H9 (cell line): ENCODE results near the gene KRTAP12-2. TPM values are rescaled to one million over a fixed set of nuclear protein-coding genes. Genes with fewer than 3 reads are reported as not detected.

Experiments used
- DNase-seq: peaks from one replicate; pipeline ENCODE4 v3.0.0-alpha.2; 2017
- H2AFZ ChIP-seq: one replicate; pipeline ENCODE4 v1.6.1; 2013; ENCODE audit warnings: mild to moderate bottlenecking, low read length, control low read depth, moderate library complexity
- H2AK5ac ChIP-seq: 2 replicates; pipeline ENCODE4 v1.6.1; 2013; ENCODE audit warnings: low read length, control low read depth, mixed read lengths; ENCODE audit not compliant: insufficient read length
- H2BK120ac ChIP-seq: one replicate; pipeline ENCODE4 v1.6.1; 2013; ENCODE audit warnings: low read depth, mild to moderate bottlenecking, low read length, control low read depth, inconsistent platforms; ENCODE audit not compliant: poor library complexity, severe bottlenecking
- H2BK12ac ChIP-seq: 2 replicates; pipeline ENCODE4 v1.6.1; 2013; ENCODE audit warnings: low read length, control low read depth, mixed read lengths, low read depth; ENCODE audit not compliant: insufficient read length
- H2BK15ac ChIP-seq: 2 replicates; pipeline ENCODE4 v1.6.1; 2013; ENCODE audit warnings: low read depth, low read length, control low read depth
- H2BK20ac ChIP-seq: one replicate; pipeline ENCODE4 v1.6.1; 2013; ENCODE audit warnings: low read depth, mild to moderate bottlenecking, low read length, control low read depth, inconsistent platforms; ENCODE audit not compliant: poor library complexity, severe bottlenecking
- H2BK5ac ChIP-seq: 2 replicates; pipeline ENCODE4 v1.6.1; 2013; ENCODE audit warnings: low read length, control low read depth, mixed read lengths; ENCODE audit not compliant: insufficient read length
- H3K14ac ChIP-seq: 2 replicates; pipeline ENCODE4 v1.6.1; 2013; ENCODE audit warnings: low read length, control low read depth; ENCODE audit not compliant: insufficient read depth
- H3K18ac ChIP-seq: 2 replicates; pipeline ENCODE4 v1.6.1; 2013; ENCODE audit warnings: low read depth, mild to moderate bottlenecking, mixed read lengths, low read length, control low read depth; ENCODE audit not compliant: insufficient read length
- H3K23ac ChIP-seq: 2 replicates; pipeline ENCODE4 v1.6.1; 2013; ENCODE audit warnings: low read length, control low read depth, mixed read lengths, low read depth; ENCODE audit not compliant: insufficient read length
- H3K23me2 ChIP-seq: 2 replicates; pipeline ENCODE4 v1.6.1; 2013; ENCODE audit warnings: low read depth, mild to moderate bottlenecking, mixed read lengths, low read length, control low read depth; ENCODE audit not compliant: insufficient read length, poor library complexity, severe bottlenecking
- H3K27ac ChIP-seq: 2 replicates; pipeline ENCODE4 v1.5.1; 2013; ENCODE audit warnings: low read length, control low read depth, mixed read lengths, low read depth; ENCODE audit not compliant: insufficient read length
- H3K27me3 ChIP-seq: 2 replicates; pipeline ENCODE4 v1.6.1; 2013; ENCODE audit warnings: low read length, control low read depth, inconsistent platforms; ENCODE audit not compliant: insufficient read depth
- H3K4ac ChIP-seq: 2 replicates; pipeline ENCODE4 v1.6.1; 2013; ENCODE audit warnings: low read depth, mild to moderate bottlenecking, control low read depth, inconsistent platforms, low read length, moderate library complexity
- H3K4me1 ChIP-seq: 2 replicates; pipeline ENCODE4 v1.6.1; 2013; ENCODE audit warnings: low read length, control low read depth, inconsistent platforms; ENCODE audit not compliant: insufficient read depth
- H3K4me2 ChIP-seq: 2 replicates; pipeline ENCODE4 v1.6.1; 2013; ENCODE audit warnings: low read length, control low read depth, mixed read lengths; ENCODE audit not compliant: insufficient read length, insufficient read depth
- H3K56ac ChIP-seq: 2 replicates; pipeline ENCODE4 v1.6.1; 2013; ENCODE audit warnings: low read depth, mild to moderate bottlenecking, mixed read lengths, low read length, control low read depth; ENCODE audit not compliant: insufficient read length
- H3K79me1 ChIP-seq: 2 replicates; pipeline ENCODE4 v1.6.1; 2013; ENCODE audit warnings: low read depth, mild to moderate bottlenecking, moderate library complexity, low read length, control low read depth, inconsistent platforms; ENCODE audit not compliant: insufficient read depth, poor library complexity, severe bottlenecking
- H3K79me2 ChIP-seq: 2 replicates; pipeline ENCODE4 v1.6.1; 2013; ENCODE audit warnings: low read length, control low read depth, inconsistent platforms; ENCODE audit not compliant: insufficient read depth
- H3K9ac ChIP-seq: 2 replicates; pipeline ENCODE4 v1.6.1; 2013; ENCODE audit warnings: low read length, control low read depth, mixed read lengths; ENCODE audit not compliant: insufficient read length; ENCODE audit errors: extremely low read depth
- H3K9me3 ChIP-seq: one replicate; pipeline ENCODE4 v1.6.1; 2013; ENCODE audit warnings: low read depth, low read length, inconsistent platforms; ENCODE audit not compliant: control insufficient read depth
- H3T11ph ChIP-seq: one replicate; pipeline ENCODE4 v1.6.1; 2013; ENCODE audit warnings: mild to moderate bottlenecking, low read length, control low read depth, inconsistent platforms
- H4K20me1 ChIP-seq: one replicate; pipeline ENCODE4 v1.6.1; 2013; ENCODE audit not compliant: control insufficient read depth, insufficient read length, insufficient read depth
- H4K5ac ChIP-seq: 2 replicates; pipeline ENCODE4 v1.6.1; 2013; ENCODE audit warnings: low read depth, mild to moderate bottlenecking, mixed read lengths, low read length, control low read depth; ENCODE audit not compliant: insufficient read length
- H4K8ac ChIP-seq: replicated peaks from 2 replicates; pipeline ENCODE4 v1.6.1; 2013; ENCODE audit warnings: low read length, control low read depth, mixed read lengths, low read depth; ENCODE audit not compliant: insufficient read length
- H4K91ac ChIP-seq: 2 replicates; pipeline ENCODE4 v1.6.1; 2013; ENCODE audit warnings: low read depth, mild to moderate bottlenecking, moderate library complexity, mixed read lengths, low read length, control low read depth; ENCODE audit not compliant: insufficient read length
- H3K27ac Mint-ChIP-seq, 3 experiments: 2 replicates in 2 of 3; 3 replicates in 1 of 3; pipeline ENCODE4 v1.8.0; 2020 to 2021; ENCODE audit warnings: mixed read lengths in 3 of 3, mild to moderate bottlenecking in 1 of 3, moderate library complexity in 1 of 3
- H3K27me3 Mint-ChIP-seq: 2 replicates; pipeline ENCODE4 v1.8.0; 2021; ENCODE audit warnings: low read depth, mild to moderate bottlenecking, moderate library complexity, mixed read lengths
- H3K36me3 Mint-ChIP-seq, 3 experiments: 2 replicates in 2 of 3; 3 replicates in 1 of 3; pipeline ENCODE4 v1.8.0; 2020 to 2021; ENCODE audit warnings: low read depth in 3 of 3, mixed read lengths in 3 of 3; ENCODE audit not compliant: insufficient read depth in 1 of 3
- H3K4me1 Mint-ChIP-seq, 2 experiments: 2 replicates each; pipeline ENCODE4 v1.8.0; 2020; ENCODE audit warnings: mixed read lengths in 2 of 2
- H3K4me3 Mint-ChIP-seq, 2 experiments: 2 replicates in 1 of 2; 3 replicates in 1 of 2; pipeline ENCODE4 v1.8.0; 2020 to 2021; ENCODE audit warnings: mild to moderate bottlenecking in 2 of 2, mixed read lengths in 2 of 2, moderate library complexity in 1 of 2
- H3K9me3 Mint-ChIP-seq, 2 experiments: 2 replicates in 1 of 2; 3 replicates in 1 of 2; pipeline ENCODE4 v1.8.0; 2020; ENCODE audit warnings: mild to moderate bottlenecking in 2 of 2, mixed read lengths in 2 of 2, moderate library complexity in 1 of 2
- WGBS: extraction: QIAGEN DNeasy Blood & Tissue Kit; methylation state at CpG from one replicate; pipeline ENCODE4 v1.1.7; 2013; ENCODE audit warnings: missing lambda C conversion rate, low lambda C conversion rate, mixed read lengths; ENCODE audit not compliant: insufficient read length; ENCODE audit errors: extremely low coverage; 5-methylcytosine and 5-hydroxymethylcytosine counted together
- total RNA-seq: library from RNA; stranded (reverse); gene quantifications from 2 replicates; pipeline ENCODE4 v1.2.1, GENCODE V29; 2021
- TF ChIP-seq, protein P1 (sequence below): fragments of 200-600 bp; sonication (generic); conservative IDR thresholded peaks from 3 replicates; pipeline ENCODE4 v1.8.0; 2021; ENCODE audit warnings: antibody characterized with exemption, mild to moderate bottlenecking

Gene KRTAP12-2
- total RNA-seq, 1 experiment from 2014 or later = not detected

DNA sequence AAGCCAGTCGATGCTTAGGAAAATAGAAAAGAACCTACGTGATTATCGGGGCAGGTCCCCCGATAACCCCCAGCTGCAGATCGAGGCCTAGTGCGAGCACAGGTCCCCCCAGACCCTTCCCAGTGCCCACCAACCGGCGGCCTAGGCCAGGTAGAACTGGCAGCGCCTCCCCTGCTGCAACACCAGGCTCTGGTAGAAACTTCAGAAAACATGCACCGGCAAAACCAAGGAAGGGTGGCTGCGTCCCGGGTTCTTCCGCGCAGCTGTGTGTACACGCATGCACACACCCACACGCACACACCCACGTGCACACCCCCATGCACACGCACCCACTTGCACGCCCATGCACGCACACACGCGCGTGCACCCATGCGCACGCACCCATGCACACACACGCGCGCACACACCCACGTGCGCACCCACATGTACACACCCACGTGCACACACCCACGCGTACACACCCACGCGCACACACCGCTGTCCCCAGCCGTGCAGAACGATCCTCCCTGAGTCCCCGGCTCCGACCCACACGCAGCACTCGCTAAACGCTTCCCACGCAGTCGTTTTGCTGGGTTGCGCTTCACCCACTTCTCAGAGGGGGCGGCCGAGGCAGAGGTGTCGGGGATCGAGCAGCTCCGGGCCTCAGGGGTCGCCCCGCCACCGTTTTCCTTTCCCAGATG, 39.4 kb upstream of the KRTAP12-2 start:
- peak overlapping the region; percentile 6; the same call in 1 of the 2 replicates for H3K14ac ChIP-seq
- Mint-ChIP-seq H3K27me3 (peaks cover 64% of the 10 kb centered on the region), H3K4me1 (peaks cover 77 to 83% of the 10 kb centered on the region in 2 experiments), H3K27ac (peak overlapping the region; percentile 87 to 94 (median 94); a peak in 5 of 7 replicates), H3K9me3 (no peaks in the 10 kb centered on the region; a peak in 1 of 5 replicates), H3K36me3 (no peaks in the 10 kb centered on the region), H3K4me3 (peak overlapping the region; percentile 65 to 82)
- H2BK120ac ChIP-seq = no peak overlapping the region
- H2BK12ac ChIP-seq = peak overlapping the region; percentile 58
- H3K79me2 ChIP-seq = no peaks in the 10 kb centered on the region
- H3T11ph ChIP-seq = no peak overlapping the region
- no peak overlapping the region for H3K27ac ChIP-seq
- no peak overlapping the region for H4K8ac ChIP-seq
- H2BK5ac ChIP-seq = no peak overlapping the region
- no peak overlapping the region for H3K23ac ChIP-seq
- no peaks in the 10 kb centered on the region for H3K9me3 ChIP-seq
- H3K4ac ChIP-seq = no peak overlapping the region
- TF ChIP-seq, protein P1, sequence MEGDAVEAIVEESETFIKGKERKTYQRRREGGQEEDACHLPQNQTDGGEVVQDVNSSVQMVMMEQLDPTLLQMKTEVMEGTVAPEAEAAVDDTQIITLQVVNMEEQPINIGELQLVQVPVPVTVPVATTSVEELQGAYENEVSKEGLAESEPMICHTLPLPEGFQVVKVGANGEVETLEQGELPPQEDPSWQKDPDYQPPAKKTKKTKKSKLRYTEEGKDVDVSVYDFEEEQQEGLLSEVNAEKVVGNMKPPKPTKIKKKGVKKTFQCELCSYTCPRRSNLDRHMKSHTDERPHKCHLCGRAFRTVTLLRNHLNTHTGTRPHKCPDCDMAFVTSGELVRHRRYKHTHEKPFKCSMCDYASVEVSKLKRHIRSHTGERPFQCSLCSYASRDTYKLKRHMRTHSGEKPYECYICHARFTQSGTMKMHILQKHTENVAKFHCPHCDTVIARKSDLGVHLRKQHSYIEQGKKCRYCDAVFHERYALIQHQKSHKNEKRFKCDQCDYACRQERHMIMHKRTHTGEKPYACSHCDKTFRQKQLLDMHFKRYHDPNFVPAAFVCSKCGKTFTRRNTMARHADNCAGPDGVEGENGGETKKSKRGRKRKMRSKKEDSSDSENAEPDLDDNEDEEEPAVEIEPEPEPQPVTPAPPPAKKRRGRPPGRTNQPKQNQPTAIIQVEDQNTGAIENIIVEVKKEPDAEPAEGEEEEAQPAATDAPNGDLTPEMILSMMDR = no peak
- H4K91ac ChIP-seq = no peak overlapping the region
- peak overlapping the region; percentile 19 for H3K18ac ChIP-seq
- H3K4me2 ChIP-seq = peak overlapping the region; percentile 39
- H3K27me3 ChIP-seq = peaks cover 42% of the 10 kb centered on the region; the same call in 1 of the 2 replicates
- no peak overlapping the region for H2AK5ac ChIP-seq
- no peak overlapping the region for H3K9ac ChIP-seq
- no peak overlapping the region for H2BK20ac ChIP-seq
- H3K4me1 ChIP-seq = peaks cover 12% of the 10 kb centered on the region; the same call in 1 of the 2 replicates
- no peak for DNase-seq
- no peaks in the 10 kb centered on the region for H3K79me1 ChIP-seq
- no CpG with 5 or more reads among the region's 54 CpGs for WGBS
- H3K23me2 ChIP-seq = peaks cover 32% of the 10 kb centered on the region
- H4K5ac ChIP-seq = peak overlapping the region; percentile 10
- H4K20me1 ChIP-seq = no peaks in the 10 kb centered on the region
- no peak overlapping the region for H3K56ac ChIP-seq
- no peak overlapping the region for H2BK15ac ChIP-seq
- H2AFZ ChIP-seq = no peak overlapping the region
